HG03378 (cell line): ENCODE data around the gene E2F1.

Experiments used
- ATAC-seq: cut with Tn5 transposase; IDR thresholded peaks from one replicate; pipeline ENCODE4 v1.9.1; 2021; ENCODE audit warnings: mild to moderate bottlenecking, moderate library complexity; ENCODE audit not compliant: unreplicated experiment

The E2F1 gene, protein sequence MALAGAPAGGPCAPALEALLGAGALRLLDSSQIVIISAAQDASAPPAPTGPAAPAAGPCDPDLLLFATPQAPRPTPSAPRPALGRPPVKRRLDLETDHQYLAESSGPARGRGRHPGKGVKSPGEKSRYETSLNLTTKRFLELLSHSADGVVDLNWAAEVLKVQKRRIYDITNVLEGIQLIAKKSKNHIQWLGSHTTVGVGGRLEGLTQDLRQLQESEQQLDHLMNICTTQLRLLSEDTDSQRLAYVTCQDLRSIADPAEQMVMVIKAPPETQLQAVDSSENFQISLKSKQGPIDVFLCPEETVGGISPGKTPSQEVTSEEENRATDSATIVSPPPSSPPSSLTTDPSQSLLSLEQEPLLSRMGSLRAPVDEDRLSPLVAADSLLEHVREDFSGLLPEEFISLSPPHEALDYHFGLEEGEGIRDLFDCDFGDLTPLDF

DNA sequence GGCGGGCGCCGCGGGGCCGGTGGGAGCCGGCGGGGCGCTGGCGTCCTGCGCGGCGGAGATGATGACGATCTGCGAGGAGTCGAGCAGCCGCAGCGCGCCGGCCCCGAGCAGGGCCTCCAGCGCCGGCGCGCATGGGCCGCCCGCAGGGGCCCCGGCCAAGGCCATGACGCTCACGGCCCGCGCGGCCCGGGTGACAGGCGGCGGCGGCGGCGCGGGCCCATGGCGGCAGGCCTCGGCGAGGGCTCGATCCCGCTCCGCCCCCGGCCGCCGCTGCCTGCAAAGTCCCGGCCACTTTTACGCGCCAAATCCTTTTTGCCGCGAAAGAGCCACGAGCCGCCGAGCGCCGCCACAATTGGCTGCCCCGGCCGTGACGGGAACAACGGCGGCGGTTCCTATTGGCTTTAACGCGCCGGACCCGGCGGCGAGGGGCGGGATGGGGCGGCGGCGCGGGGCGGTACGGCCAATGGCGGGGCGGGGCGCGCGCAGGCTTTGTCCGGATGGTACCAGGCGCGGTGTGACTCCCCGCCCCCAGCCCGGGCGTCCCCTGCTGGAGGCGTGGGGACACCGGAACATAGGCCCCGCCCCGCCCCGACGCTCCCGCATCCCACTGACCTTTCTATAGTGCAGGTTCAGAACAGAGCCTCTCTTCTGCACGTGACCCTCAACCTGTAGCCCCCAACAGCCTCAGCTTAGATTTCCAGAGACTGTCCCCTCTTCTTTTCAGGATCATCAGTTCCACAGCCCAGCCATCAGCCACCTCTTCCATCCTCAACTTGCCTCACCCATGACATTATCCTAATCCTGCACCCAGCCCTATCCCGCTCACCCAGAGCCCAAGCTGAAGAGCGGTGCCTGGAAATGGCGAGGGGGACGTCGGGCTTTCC is at the start of gene E2F1:
Gene E2F1 (minus strand): TSS at position 286 of the 884 bp plus-strand sequence. CDS start 121 bp downstream, at position 165.
- ATAC-seq: peak; percentile 58

DNA sequence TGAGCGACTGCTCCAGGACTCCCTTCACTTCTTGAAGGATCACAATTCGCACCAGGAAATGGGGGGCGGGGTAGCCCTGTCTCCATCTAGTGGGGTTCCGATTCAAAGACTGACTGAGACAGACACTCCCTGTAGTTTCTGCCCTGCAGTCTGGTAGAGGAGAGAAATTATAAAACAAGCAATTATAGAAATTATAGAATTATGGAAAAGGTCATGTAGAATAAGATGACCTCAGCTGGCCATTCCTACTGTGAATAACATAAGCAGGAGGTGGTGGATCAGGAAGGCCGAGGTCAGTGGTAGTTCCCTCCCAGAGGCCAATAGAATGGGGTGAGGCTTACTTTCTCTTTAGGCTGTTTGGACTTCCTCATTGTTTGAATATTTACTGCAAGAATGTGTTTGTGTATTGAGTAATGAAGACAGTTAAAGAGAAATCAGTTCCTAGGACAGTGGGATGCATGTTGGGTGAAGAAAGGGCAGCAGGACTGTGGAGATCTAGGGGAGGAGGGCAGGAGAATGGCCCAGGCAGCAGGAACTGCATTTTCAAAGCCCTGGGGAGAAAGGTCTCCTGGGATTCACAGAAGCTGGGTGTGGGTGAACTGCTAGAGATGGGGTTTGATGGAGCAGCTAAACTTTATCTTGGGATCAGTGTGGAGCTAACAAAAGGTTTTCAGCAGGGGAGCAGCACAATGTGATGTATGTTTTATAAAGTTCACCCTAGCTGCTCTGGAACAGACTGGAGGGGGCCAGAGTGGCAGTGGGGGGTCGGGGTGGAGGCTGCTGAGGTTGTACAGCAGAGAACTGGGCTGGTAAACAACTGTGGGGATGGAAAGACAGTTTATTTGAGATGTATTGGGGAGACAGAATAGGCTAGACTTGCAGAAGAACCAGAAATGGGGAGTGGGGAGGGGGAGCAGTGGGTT is 47.7 kb upstream of the E2F1 start:
- ATAC-seq: no peak

DNA sequence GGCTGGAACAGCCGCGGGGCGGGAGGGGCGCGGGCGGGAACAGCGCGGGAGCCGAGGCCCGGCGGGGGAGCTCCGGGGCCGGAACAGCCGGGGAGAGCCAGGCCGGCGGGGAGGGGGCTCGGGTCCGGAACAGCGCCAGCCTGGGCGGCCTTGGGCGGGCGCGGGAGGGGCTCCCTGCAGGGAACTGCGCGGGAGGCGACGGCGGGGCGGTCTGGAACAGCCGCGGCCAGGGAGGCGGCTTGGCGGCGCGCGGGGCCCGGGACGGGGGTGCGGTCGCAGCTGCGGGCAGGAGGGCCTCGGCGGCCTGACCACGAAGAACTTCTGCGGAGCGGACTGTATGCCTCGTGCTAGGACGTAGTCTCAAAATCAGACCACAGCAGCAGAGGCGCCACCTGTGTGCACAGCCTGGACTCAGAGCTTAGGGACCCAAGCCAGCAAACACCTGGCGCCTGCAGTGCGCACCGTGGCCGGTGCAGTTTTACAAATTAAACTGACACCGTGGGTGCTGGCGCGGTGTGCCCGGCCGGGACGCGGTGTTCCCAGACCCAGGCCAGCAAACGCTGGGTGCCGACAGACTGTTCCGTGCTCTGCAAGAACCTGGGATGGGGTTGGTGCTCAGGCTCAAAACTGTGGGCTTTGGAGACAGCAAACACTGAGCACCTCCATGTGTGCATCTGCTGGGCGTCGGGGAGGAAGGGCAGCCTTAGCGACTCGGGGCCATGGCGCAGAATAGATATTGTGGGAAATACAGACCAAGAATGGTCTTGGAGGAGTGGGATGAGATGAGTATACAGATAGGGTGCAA is 46.2 kb upstream of the E2F1 start:
- peak; percentile 48 for ATAC-seq

DNA sequence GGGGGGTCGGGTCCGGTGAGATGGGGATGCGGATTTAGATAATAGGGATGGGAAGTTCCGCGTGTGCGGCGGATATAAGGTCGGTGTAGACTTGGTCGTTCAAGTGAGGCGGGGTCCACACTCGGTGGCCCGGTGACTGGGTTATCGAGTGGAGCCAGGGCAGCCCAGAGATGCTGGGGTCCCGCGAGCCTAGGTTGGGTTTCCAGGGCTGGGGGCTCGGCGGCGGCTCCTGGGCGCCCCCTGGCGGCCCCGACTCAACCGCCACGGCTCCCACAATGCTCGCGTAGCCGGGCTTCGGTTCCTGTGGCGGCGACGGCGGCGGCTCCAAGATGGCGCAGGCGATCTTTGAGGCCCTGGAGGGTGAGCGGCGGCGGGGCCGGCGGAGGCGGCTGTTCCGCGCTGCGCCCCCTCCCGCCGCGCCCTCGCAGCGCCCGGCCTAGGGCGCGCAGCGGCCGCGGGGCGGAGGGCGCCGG is 45.5 kb upstream of the E2F1 start, which contains the start of gene ZNF341:
Gene ZNF341 (plus strand): TSS at position 304 of the 473 bp plus-strand sequence. CDS start 26 bp downstream, at position 330.
- ATAC-seq: peak; percentile 42

DNA sequence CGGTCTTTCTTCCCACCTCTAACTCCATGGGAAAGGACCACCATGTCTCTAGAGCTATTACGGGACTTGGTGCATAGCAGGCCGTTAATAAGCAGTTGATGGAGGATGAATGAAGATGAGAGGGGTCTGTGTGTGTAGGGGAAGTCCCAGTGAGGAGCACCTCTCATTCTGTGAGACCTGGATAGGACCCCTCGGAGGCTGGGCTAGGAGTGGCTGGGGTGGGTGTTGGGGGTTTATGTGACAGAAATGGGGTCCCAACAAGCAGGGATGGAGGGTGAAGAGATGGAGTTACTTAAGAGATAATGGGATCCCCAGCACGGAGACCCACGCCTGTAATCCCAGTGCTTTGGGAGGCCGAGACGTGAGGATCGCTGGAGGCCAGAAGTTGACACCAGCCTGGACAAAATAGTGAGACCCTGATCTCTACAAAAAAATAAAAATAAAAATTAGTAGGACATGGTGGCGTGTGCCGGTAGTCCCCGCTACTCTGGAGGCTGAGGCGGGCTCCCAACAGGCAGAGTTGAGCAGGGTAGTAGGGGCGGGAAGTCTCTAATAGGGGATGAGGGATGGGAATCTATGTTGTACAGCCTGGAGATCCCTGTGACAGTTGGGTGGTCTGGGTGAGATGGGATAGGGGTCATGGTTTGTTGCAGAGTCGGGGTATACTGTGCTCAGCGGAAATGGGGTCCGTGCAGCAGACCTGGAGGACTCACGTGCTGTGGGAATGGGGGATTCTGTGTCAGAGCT is 44.9 kb upstream of the E2F1 start:
- ATAC-seq: no peak

DNA sequence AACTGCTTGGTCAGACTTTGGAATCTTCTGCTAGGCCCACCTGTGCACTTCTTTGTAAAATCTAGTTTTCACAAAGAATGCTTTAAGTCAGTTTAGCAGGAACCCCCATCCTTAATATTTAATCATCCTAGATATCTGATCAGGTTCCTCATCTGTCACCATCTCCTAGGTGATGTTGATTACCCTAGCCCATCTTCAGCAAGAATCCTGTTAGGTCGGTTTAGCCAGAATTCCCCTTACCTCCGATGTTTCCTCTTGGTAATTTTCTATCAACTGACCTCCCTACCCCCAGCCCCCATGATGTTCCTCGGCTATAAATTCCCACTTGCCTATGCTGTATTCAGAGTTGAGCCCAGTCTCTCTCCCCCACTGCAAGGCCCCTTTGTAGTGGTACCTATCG is 42.9 kb upstream of the E2F1 start:
- ATAC-seq: no peak

DNA sequence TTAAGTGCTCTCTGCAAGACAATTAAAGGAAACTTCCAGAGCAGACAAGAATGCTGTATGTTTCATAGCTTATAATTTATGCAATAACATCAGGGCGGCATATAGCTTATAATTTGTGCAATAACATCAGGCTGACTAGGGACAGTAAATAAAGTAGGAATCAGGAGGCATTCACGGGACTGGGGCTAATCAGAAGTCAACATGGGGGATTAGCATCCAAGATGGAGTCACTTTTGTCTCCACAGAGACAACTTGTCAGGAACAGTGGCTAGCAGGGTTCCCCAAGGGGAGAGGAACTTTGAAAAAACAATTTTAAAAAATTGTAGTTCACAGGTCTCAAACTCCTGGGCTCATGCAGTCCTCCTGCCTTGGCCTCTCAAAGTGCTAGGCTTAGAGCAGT is 42.3 kb upstream of the E2F1 start:
- no peak for ATAC-seq

DNA sequence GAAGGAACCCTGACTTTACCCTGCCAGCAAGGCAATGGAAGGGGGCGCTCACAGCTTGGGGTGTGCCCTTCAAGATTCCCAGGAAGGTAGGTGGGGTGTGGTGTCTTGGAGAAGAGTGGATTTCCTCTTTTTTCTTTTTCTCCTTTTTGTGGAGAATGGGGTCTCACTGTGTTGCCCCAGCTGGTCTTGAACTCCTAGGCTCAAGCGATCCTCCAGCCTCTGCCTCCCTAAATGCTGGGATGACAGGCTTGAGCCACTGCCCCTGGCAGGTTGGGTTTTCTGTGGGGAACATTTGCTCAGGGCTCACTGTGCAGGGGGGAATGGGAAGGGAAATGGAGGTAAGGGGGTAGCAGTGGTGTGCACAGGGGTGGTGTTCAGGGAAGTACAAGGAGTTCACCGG is 41.6 kb upstream of the E2F1 start:
- ATAC-seq: no peak

DNA sequence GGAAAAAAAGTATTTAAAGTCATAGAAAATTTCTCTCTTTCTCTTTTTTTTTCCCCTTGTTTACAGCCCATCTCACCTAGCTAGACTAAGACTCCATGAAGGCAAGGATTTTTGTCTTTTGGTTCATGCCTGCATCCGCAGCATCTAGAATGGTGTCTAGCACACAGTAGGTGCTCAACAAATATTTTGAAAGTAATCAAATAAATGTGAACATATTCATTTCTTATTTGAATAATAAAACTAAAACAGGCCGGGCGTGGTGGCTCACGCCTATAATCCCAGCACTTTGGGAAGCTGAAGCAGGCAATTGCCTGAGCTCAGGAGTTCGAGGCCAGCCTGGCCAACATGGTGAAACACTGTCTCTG is 40.9 kb upstream of the E2F1 start:
- ATAC-seq: no peak

DNA sequence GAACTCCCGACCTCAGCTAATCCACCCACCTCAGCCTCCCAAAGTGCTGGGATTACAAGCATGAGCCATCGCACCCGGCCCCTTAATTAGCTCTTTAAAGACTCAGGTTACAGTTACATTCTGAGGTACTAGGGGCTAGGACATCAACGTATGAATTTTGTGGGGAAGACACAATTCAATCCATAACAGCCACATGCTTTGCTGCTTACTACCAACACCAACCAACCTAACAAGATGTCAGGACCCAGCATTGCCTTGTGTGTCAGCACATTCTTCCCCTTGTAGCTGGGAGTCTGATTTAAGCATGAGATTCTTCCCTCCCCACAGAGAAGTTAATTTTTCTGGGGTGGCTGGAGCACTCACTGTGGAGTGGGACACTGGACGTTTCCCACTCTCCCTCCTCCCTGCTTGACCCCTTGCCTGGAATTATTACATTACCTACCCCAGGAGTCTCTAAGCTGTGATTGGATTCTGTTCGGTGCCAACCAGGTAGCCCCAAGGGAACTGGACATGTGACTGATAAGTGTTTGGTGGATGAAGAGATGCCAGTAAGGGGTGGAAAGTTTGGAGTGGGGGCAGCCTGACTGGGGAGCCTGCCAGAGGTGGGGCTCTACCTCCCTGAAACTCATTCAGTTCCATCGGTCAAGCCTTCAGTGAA is 39.6 kb upstream of the E2F1 start:
- no peak for ATAC-seq

DNA sequence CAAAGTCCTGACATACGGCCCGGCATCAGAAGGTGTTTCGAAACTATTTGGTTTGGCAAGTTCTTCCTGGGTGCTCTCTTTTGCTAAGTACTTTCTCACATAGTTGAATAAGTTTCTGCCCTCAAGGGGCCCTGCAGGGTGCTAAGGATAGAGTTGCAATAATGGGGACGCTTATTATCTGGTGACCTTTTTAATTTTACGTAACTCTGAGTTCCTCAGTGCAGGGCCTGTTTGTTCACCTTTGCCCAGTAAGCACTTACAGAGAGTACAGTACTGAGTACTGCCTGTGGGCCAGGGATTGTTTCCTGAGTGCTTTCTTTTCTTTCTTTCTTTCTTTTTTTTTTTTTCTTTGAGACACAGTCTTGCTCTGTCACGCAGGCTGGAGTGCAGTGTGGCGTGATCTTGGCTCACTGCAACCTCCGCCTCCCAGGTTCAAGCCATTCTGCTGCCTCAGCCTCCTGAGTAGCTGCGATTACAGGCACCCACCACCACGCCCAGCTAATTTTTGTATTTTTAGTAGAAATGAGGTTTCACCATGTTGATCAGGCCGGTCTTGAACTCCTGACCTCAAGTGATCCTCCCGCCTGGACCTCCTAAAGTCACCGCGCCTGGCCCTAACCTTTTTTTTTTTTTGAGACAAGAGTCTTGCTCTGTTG is 38.4 kb upstream of the E2F1 start:
- ATAC-seq: no peak

DNA sequence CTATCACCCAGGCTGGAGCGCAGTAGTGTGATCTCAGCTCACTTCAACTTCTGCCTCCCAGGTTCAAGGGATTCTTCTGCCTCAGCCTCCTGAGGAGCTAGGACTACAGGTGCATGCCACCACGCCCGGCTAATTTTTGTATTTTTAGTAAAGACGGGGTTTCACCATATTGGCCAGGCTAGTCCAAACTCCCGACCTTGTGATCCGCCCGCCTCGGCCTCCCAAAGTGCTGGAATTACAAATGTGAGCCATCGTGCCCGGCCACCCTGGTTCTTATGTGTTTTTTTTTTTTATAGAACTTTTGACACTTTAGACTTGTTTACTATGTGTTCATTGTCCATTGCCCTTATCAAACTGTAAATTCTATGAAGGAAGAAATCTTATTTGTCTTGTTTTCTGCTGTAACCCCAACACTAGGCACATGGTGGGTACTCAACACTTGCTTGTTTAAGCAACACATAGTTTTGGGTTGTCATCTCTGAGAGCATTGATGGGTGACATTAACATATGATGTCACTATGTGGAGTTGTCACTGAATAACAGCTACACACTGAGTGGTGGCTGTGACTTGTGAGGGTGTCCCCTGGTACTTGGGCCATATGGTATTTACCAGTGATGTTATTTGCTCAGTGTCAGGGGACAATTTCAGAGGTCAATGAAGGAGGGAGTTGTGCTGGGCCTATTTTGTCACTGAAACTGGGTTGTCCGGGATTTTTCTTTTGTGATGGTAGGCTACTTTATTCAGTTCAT is 35.4 kb upstream of the E2F1 start:
- ATAC-seq: no peak

DNA sequence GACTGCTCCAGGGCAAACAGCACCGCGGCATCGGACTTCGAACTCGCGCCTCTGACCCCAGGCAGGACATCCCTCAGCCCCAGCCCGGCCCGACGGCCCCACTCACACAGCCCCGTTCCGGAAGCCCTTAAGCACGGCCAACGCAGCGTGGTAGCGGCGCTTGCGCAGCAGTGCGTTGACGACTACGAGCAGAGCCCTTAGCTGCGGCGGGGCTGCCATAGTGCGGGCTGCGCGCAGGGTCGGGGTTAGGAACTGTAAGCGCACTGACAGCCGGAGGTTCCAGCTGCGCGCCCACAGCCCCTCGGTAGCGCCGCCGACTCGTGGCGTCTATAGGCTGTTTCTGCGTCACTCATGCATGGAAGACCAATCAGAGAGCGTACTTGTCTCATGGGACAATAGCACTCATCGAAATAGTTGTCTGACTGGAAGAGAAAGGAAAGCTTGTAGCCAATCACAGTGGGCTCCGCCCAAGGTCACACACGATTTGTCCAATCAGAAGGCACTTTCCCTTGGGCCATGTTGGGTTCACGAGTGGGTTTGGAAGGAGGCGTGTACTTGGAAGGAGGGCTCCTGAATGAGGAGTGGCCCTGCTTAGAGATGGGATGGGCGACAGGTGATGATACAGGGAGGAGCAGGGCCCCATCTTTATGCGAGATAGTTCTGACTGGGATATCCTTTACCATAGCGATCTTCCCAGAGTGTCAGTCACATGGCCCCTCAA is 34.0 kb upstream of the E2F1 start, which contains the start of gene PXMP4:
Gene PXMP4 (minus strand): TSS at position 322 of the 721 bp plus-strand sequence. CDS start 103 bp downstream, at position 219.
- peak; percentile 97 for ATAC-seq

DNA sequence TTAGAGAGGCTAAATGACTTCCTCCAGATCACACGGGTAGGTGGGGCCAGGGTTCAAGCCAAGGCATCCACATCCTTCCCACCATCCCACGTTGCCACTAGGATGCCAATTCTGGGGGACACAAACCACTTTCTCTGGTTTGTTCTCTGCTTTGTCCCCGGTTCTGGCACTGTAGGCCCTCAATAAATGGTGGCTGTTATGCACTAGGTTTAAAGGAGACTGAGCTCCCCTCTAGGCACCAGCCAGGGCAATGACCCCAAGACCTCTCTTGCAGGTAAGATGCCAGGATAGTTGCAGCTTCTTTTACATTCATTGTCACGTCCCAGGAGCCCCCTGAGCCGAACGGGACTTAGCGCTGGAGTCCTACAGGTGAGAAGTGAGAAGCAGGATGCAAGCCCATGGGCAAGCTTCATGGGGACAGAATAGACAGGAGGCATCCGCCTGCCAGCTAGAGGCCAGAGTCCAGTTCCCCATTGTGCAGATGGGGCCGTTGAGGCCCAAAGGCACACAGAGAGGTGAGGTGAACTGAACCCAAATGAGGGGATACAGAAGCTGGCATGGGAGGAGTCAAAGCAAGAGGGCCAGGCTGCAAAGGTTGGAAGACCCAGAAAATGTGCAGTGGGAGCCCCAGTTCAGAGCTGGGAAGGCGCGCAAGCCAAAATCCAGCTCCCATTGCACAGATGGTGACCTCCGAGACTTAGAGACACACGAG is 33.2 kb upstream of the E2F1 start:
- ATAC-seq: no peak

DNA sequence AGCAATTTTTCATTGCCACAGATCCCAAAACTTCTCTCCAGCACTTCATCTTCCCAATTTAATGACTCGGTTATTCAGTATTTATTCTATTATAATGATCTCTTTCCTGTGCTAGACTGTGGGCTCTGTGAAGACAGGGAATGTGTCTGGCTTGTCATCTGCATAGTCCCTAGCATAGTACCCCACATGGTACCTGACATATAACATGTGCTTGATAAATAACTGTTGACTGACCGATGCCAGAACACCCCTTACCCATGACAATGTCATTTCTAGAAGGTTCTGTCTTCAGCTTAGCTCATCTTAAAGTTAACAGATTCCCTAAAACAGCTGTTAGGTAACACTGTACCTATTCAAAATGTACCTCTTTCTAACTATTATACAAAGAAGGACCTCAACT is 30.3 kb upstream of the E2F1 start:
- no peak for ATAC-seq

DNA sequence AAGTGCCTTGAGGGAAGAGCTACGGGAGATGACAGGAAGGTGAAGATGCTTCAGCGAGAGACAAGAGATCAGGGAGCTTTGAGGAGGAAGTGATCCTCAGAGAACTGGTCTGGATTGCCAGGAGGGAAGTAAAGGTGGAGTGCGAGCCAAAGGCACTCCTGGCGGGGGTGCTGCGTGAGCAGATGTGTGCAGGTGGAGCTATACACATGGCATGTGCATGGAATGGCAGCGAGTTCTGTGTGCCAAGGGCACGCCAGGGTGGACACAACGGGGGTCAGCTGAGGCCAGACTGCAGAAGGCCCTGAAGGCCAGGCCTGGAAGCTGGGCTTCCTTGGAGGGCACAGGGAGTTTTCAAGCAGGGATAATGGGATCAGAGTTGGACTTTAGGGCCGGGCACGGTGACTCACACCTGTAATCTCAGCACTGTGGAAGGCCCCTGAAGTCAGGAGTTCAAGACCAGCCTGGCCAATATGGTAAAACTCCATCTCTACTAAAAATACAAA is 27.7 kb upstream of the E2F1 start:
- no peak for ATAC-seq
